ENCODE measurements around the gene UNC5C. TPM values are rescaled to one million over a fixed set of nuclear protein-coding genes. Genes with fewer than 3 reads are reported as not detected.

UNC5C gene
- total RNA-seq, 1 experiment from 2014 or later: 1.0 TPM

GRCh38 chr4:95462921-95463320 lies 85.9 kb downstream of the UNC5C start:
- H3K4me1 Mint-ChIP-seq: no peaks in the 10 kb centered on the region; the same call in 1 of the 2 replicates
- no peak overlapping the region for H3K4me3 Mint-ChIP-seq
- ATAC-seq (no peak), DNase-seq (ENCODE audit: low spot score) (no peak)
- no peaks in the 10 kb centered on the region for H3K27me3 Mint-ChIP-seq (ENCODE audit: low read depth)
- ChIA-PET POLR2A (no interaction called here), CTCF (no interaction called here)
- H3K27ac Mint-ChIP-seq: no peak overlapping the region
- TF ChIP-seq ZNF425 (CRISPR knock-in tag; conservative IDR thresholded peaks at IDR 0.05): no peak
- no peak for TF ChIP-seq FOXJ3 (CRISPR knock-in tag; IDR thresholded peaks at IDR 0.05; ENCODE audit: borderline replicate concordance)
- no peak for TF ChIP-seq MXD4 (CRISPR knock-in tag; IDR thresholded peaks at IDR 0.05; ENCODE audit: borderline replicate concordance)
- TF ChIP-seq ZNF232 (CRISPR knock-in tag; IDR thresholded peaks at IDR 0.05): no peak
- TF ChIP-seq HMGA2 (CRISPR knock-in tag; IDR thresholded peaks at IDR 0.05): no peak
- no peak for TF ChIP-seq USF2 (CRISPR knock-in tag; IDR thresholded peaks at IDR 0.05)
- no peak for TF ChIP-seq GRHL2 (CRISPR knock-in tag; IDR thresholded peaks at IDR 0.05; ENCODE audit: insufficient replicate concordance, severe bottlenecking)
- TF ChIP-seq ETV6 (CRISPR knock-in tag; IDR thresholded peaks at IDR 0.05): no peak
- TF ChIP-seq MYBL2 (CRISPR knock-in tag; IDR thresholded peaks at IDR 0.05): no peak
- no peaks in the 10 kb centered on the region for H3K9me3 Mint-ChIP-seq
- H3K36me3 Mint-ChIP-seq: no peaks in the 10 kb centered on the region

- H3K9me3 Mint-ChIP-seq: no peaks in the 10 kb centered on the region
- ChIA-PET POLR2A (no interaction called here), CTCF (no interaction called here)
These were observed 91.4 kb downstream of the UNC5C start for GRCh38 chr4:95457353-95457752.

More at GRCh38 chr4:95457353-95457752, 91.4 kb downstream of the UNC5C start:
- no peak overlapping the region for H3K4me3 Mint-ChIP-seq
- DNase-seq (ENCODE audit: low spot score) (no peak), ATAC-seq (no peak)
- H3K4me1 Mint-ChIP-seq: no peaks in the 10 kb centered on the region
- TF ChIP-seq RELA (CRISPR knock-in tag; IDR thresholded peaks at IDR 0.05; ENCODE audit: borderline replicate concordance) (no peak), FOXJ3 (CRISPR knock-in tag; IDR thresholded peaks at IDR 0.05; ENCODE audit: borderline replicate concordance) (no peak), ZNF263 (CRISPR knock-in tag; IDR thresholded peaks at IDR 0.05; ENCODE audit: low read depth) (no peak), ZBTB21 (CRISPR knock-in tag; IDR thresholded peaks at IDR 0.05; ENCODE audit: borderline replicate concordance) (no peak), EMX1 (CRISPR knock-in tag; IDR thresholded peaks at IDR 0.05) (no peak), ZNF138 (CRISPR knock-in tag; conservative IDR thresholded peaks at IDR 0.05) (no peak), E2F1 (CRISPR knock-in tag; IDR thresholded peaks at IDR 0.05) (no peak), ATF6 (CRISPR knock-in tag; IDR thresholded peaks at IDR 0.05) (no peak), ZNF219 (CRISPR knock-in tag; IDR thresholded peaks at IDR 0.05; ENCODE audit: borderline replicate concordance) (no peak), ETV6 (CRISPR knock-in tag; IDR thresholded peaks at IDR 0.05) (no peak), PREB (CRISPR knock-in tag; IDR thresholded peaks at IDR 0.05; ENCODE audit: borderline replicate concordance) (no peak), RORB (CRISPR knock-in tag; IDR thresholded peaks at IDR 0.05) (no peak), MYBL2 (CRISPR knock-in tag; IDR thresholded peaks at IDR 0.05) (no peak), NFE2L1 (CRISPR knock-in tag; IDR thresholded peaks at IDR 0.05) (no peak), ZNF416 (CRISPR knock-in tag; IDR thresholded peaks at IDR 0.05) (no peak), CBFB (CRISPR knock-in tag; IDR thresholded peaks at IDR 0.05; ENCODE audit: low read depth) (no peak), CDX4 (CRISPR knock-in tag; IDR thresholded peaks at IDR 0.05; ENCODE audit: borderline replicate concordance) (no peak), NR1H2 (CRISPR knock-in tag; IDR thresholded peaks at IDR 0.05) (no peak)
- H3K27ac Mint-ChIP-seq: no peak overlapping the region
- no peaks in the 10 kb centered on the region for H3K36me3 Mint-ChIP-seq
- no peaks in the 10 kb centered on the region for H3K27me3 Mint-ChIP-seq (ENCODE audit: low read depth)
